ENCODE results near the gene STIM1.

GRCh38 chr11:3830730-3831129 lies 24.7 kb upstream of the STIM1 start:
- TF ChIP-seq PBX3 (IDR thresholded peaks at IDR 0.05; ENCODE audit: insufficient replicate concordance, low read depth, low read length) (no peak), HCFC1 (IDR thresholded peaks at IDR 0.05; ENCODE audit: low read length) (no peak), HDAC2 (IDR thresholded peaks at IDR 0.05) (no peak), JUND (IDR thresholded peaks at IDR 0.05; ENCODE audit: low read depth, low read length) (no peak), CTCF (IDR thresholded peaks at IDR 0.05 in 2 of 3, conservative IDR thresholded peaks at IDR 0.05 in 1 of 3; ENCODE audit: control insufficient read depth in 2 of 3, extremely low read depth in 1 of 3, insufficient read depth in 1 of 3, low read depth in 3 of 3, low read length in 3 of 3) (no peak), ZZZ3 (IDR thresholded peaks at IDR 0.05; ENCODE audit: control insufficient read depth, insufficient read length, low read depth) (no peak), RAD21 (IDR thresholded peaks at IDR 0.05; ENCODE audit: insufficient read depth, low read depth, low read length) (no peak)

All from GM12878 (cell line).